Tibial nerve (tissue), 4 donors: Measurements from ENCODE around the gene DGKQ. TPM values are rescaled to one million over a fixed set of nuclear protein-coding genes. Genes with fewer than 3 reads are reported as not detected.

Experiments used
- DNase-seq, 2 donors: peaks; one replicate each; pipeline ENCODE4 v3.0.0-alpha.2; 2019; ENCODE audit warnings: low spot score in 2 of 2
- H3K27ac ChIP-seq, 4 donors: fragments of 200-600 bp; sonication (generic) in 3 of 4; one replicate each; pipeline ENCODE4 v1.5.1; 2017 to 2019; ENCODE audit warnings: mild to moderate bottlenecking in 1 of 4
- H3K27me3 ChIP-seq, 2 donors: fragments of 200-600 bp; sonication (generic) in 1 of 2; one replicate each; pipeline versions ENCODE4 v1.5.1 to v1.6.0; 2017 to 2019
- H3K36me3 ChIP-seq, 3 donors: fragments of 200-600 bp; sonication (generic); one replicate each; pipeline ENCODE4 v1.5.1; 2018 to 2019
- H3K4me1 ChIP-seq, 4 donors: fragments of 200-600 bp; sonication (generic) in 3 of 4; one replicate each; pipeline ENCODE4 v1.5.1; 2017 to 2019
- H3K4me3 ChIP-seq, 4 donors: fragments of 200-600 bp; sonication (generic) in 3 of 4; one replicate each; pipeline ENCODE4 v1.5.1; 2017 to 2019; ENCODE audit warnings: mild to moderate bottlenecking in 1 of 4, moderate library complexity in 1 of 4
- H3K9me3 ChIP-seq, 4 donors: fragments of 200-600 bp; sonication (generic) in 3 of 4; one replicate each; pipeline ENCODE4 v1.5.1; 2017 to 2019
- EP300 ChIP-seq, 2 donors: sonication (generic); formaldehyde crosslinking; IDR thresholded peaks; one replicate each; pipeline ENCODE4 v1.6.1; 2017; ENCODE audit warnings: antibody characterized with exemption in 2 of 2, mild to moderate bottlenecking in 1 of 2
- POLR2A ChIP-seq, 2 donors: fragments of 450-650 bp; IDR thresholded peaks; one replicate each; pipeline ENCODE4 v1.6.1; 2017; ENCODE audit warnings: antibody characterized with exemption in 2 of 2, mild to moderate bottlenecking in 2 of 2, moderate library complexity in 2 of 2
- WGBS, 2 donors: methylation state at CpG; one replicate each; pipeline ENCODE4 v1.1.5; 2018; 5-methylcytosine and 5-hydroxymethylcytosine counted together
- total RNA-seq, 4 donors: library from RNA; depleted of rRNA; stranded (reverse); fragments of >200 nt; gene quantifications; one replicate each; pipeline ENCODE4 v1.1.0, GENCODE V29; 2016
- TF ChIP-seq, protein P1 (sequence below), 5 experiments: fragments of 200-600 bp in 3 of 5; fragments of 450-650 bp in 2 of 5; sonication (generic) in 3 of 5; IDR thresholded peaks; one replicate each; pipeline ENCODE4 v1.5.1; 2016 to 2019; ENCODE audit warnings: antibody characterized with exemption in 5 of 5, mild to moderate bottlenecking in 3 of 5, moderate library complexity in 2 of 5

The DGKQ gene
- total RNA-seq, 4 donors from 2014 or later: 9.0 to 23.4 (median 13.6) TPM

DNA sequence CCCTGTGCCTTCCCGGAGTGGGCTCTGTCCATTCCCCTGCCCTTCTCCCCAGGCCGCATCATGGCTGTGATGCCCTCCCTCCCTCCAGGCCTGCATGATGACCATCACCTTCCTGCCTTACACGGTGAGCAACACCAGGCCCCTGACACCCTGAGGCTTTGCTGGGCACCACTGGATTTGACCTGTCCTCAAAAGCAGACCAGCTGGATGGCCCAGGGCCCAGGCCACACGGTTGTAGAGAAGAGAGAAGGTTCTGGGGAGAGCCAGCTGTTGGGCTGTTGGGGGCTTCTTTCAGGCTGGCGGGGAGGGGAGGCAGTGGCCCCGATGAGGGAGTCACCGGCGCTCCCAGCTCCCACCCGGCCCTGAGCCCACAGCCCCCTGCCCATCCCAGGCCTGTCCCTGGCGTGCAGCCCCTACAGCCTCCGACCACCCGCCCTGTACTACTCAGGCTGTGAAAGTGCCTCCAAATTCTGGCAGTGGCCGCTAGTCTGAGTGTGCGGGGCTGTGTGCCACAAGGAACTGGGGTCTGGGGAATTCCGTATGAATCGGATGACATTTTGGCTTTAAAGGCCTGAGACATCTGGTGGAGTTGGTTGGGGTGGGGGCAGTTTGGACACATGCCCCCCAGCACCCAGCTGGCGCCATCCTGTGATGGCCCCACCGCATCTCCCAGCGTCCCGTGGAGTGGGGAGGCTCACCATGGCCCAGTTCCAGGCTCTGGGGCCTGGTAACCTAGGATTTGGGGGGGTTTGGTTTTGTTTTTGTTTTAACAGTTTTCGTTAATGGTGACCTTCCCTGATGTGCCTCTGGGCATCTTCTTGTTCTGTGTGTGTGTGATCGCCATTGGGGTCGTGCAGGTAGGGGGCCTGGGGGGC, 21.5 kb downstream of the DGKQ start:
- H3K9me3 ChIP-seq: no peaks in the 10 kb centered on the region
- no peak overlapping the region for H3K27ac ChIP-seq
- H3K4me3 ChIP-seq: no peak overlapping the region
- WGBS, 2 donors: 85 to 86% methylated on average over 18 to 23 of the region's 23 CpGs
- TF ChIP-seq, protein P1, sequence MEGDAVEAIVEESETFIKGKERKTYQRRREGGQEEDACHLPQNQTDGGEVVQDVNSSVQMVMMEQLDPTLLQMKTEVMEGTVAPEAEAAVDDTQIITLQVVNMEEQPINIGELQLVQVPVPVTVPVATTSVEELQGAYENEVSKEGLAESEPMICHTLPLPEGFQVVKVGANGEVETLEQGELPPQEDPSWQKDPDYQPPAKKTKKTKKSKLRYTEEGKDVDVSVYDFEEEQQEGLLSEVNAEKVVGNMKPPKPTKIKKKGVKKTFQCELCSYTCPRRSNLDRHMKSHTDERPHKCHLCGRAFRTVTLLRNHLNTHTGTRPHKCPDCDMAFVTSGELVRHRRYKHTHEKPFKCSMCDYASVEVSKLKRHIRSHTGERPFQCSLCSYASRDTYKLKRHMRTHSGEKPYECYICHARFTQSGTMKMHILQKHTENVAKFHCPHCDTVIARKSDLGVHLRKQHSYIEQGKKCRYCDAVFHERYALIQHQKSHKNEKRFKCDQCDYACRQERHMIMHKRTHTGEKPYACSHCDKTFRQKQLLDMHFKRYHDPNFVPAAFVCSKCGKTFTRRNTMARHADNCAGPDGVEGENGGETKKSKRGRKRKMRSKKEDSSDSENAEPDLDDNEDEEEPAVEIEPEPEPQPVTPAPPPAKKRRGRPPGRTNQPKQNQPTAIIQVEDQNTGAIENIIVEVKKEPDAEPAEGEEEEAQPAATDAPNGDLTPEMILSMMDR (IDR thresholded peaks at IDR 0.05): no peak
- TF ChIP-seq POLR2A (IDR thresholded peaks at IDR 0.05) (no peak), EP300 (IDR thresholded peaks at IDR 0.05) (no peak)
- H3K4me1 ChIP-seq: no peaks in the 10 kb centered on the region
- H3K36me3 ChIP-seq: peaks cover 0 to 80% (median 0%) of the 10 kb centered on the region in 3 donors
- DNase-seq: no peak
- H3K27me3 ChIP-seq: no peaks in the 10 kb centered on the region

DNA sequence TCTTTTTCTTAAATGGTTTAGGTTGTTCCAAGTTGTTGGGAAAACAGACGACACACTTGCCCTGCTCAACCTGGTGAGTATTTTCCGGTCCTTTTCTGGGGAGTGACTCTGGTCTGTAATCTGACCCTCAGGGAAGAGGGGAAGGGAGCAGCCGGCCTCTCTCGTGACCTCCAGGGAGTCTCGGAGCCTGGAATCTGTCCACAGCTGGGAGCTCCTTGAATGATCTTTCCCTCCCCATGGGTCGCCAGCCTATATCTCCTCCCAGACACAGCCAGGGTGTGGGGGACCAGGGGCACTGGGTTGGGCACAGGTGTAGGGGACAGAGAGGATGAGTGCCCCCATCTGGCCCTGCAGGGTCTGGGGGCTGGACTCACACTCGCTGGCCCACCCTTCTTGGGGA, 22.2 kb downstream of the DGKQ start:
- peaks cover 0 to 3% (median 0%) of the 10 kb centered on the region in 4 donors for H3K4me1 ChIP-seq
- no peaks in the 10 kb centered on the region for H3K27me3 ChIP-seq
- TF ChIP-seq EP300 (IDR thresholded peaks at IDR 0.05) (no peak), POLR2A (IDR thresholded peaks at IDR 0.05) (no peak)
- TF ChIP-seq, protein P1 (IDR thresholded peaks at IDR 0.05): no peak
- peaks cover 0 to 74% (median 0%) of the 10 kb centered on the region in 3 donors for H3K36me3 ChIP-seq
- DNase-seq: no peak
- 56 to 76% methylated on average over 6 to 7 of the region's 7 CpGs for WGBS, 2 donors
- no peak overlapping the region for H3K27ac ChIP-seq
- H3K9me3 ChIP-seq: no peaks in the 10 kb centered on the region
- H3K4me3 ChIP-seq: no peak overlapping the region

DNA sequence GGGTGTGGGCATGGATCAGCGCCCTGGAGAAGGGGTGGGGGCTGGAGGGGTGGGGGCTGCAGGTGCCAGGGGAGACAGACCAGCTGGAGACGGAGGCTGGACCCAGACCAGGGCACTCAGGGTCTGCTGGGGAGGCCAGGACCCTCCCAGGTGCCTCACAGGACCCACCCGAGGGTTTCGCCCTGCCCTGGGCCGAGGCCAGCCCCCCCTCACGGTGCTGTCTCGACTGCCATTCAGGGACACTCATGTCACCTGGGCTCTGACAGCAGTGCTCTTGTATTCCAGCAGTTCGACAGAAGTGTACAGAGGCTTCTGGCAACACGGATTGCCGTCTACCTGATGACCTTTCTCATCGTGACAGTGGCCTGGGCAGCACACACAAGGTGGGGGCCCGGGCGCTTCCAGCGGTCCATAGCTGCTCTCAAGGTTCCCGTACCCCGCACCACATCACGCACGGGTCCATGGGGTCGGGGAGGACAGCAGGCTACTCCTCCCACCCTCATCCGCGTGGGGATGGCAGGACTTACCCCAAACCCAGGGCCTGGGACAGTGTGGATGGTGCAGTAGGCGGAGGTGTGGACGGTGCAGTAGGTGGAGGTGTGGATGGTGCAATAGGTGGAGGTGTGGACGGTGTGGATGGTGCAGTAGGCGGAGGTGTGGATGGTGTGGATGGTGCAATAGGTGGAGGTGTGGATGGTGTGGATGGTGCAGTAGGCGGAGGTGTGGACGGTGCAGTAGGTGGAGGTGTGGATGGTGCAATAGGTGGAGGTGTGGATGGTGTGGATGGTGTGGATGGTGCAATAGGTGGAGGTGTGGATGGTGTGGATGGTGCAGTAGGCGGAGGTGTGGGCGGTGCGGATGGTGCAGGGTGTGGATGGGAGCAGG, 23.0 kb downstream of the DGKQ start:
- no peak overlapping the region for H3K4me3 ChIP-seq
- no peak overlapping the region for H3K27ac ChIP-seq
- H3K9me3 ChIP-seq: no peaks in the 10 kb centered on the region
- WGBS, 2 donors: 90 to 91% methylated on average over 21 to 28 of the region's 30 CpGs
- peaks cover 0 to 66% (median 0%) of the 10 kb centered on the region in 3 donors for H3K36me3 ChIP-seq
- no peak for TF ChIP-seq POLR2A (IDR thresholded peaks at IDR 0.05)
- TF ChIP-seq EP300 (IDR thresholded peaks at IDR 0.05): no peak
- TF ChIP-seq, protein P1 (IDR thresholded peaks at IDR 0.05): no peak
- DNase-seq: no peak
- peaks cover 0 to 11% (median 0%) of the 10 kb centered on the region in 4 donors for H3K4me1 ChIP-seq
- H3K27me3 ChIP-seq: no peaks in the 10 kb centered on the region

DNA sequence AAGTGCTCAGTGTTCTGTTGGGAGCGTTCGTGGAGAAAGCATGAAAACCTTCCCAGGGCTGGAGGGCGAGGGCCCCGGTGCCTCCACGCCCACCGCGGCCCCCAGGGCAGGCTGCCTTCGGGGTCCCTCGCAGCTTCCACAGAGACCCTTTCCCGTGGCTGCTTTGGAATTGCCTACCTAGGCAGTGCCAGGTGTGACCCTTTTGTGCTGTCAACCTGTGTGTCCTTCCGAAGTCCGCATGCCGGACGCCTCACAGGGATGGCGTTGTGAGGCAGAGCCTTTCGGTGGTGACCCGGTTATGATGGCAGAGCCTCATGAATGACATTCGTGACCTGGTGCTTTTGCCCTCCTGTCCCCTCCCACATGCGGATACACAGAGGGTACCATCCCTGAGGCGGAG, 23.7 kb downstream of the DGKQ start:
- DNase-seq: no peak
- 87 to 89% methylated on average over 20 of the region's 20 CpGs for WGBS, 2 donors
- TF ChIP-seq, protein P1 (IDR thresholded peaks at IDR 0.05): no peak
- TF ChIP-seq EP300 (IDR thresholded peaks at IDR 0.05) (no peak), POLR2A (IDR thresholded peaks at IDR 0.05) (no peak)
- no peak overlapping the region for H3K27ac ChIP-seq
- H3K36me3 ChIP-seq: peaks cover 0 to 58% (median 0%) of the 10 kb centered on the region in 3 donors
- no peaks in the 10 kb centered on the region for H3K9me3 ChIP-seq
- H3K4me3 ChIP-seq: no peak overlapping the region
- no peaks in the 10 kb centered on the region for H3K27me3 ChIP-seq
- H3K4me1 ChIP-seq: peaks cover 0 to 15% (median 0%) of the 10 kb centered on the region in 4 donors
